DND-41 (cell line): ENCODE data around the gene NAA80.
"Not testable (repeated sequence)": the region's sequence is repeated elsewhere in the genome, so short reads cannot be mapped to it uniquely, and the experiment has no call there.

Source experiments
- ATAC-seq: fragments of 200-7000 bp; cut with Tn5 transposase; 3 replicates; pipeline ENCODE4 v1.9.1; 2021; ENCODE audit warnings: low read depth; ENCODE audit not compliant: insufficient read depth
- DNase-seq: peaks from one replicate; pipeline ENCODE4 v3.0.0-alpha.2; 2020
- H2AFZ ChIP-seq: 2 replicates; pipeline ENCODE4 v1.6.0; 2012; ENCODE audit warnings: low read depth, low read length
- H3K27ac ChIP-seq: 2 replicates; pipeline ENCODE4 v1.5.1; 2012; ENCODE audit warnings: low read length, inconsistent platforms
- H3K27me3 ChIP-seq: fragments of 200-600 bp; sonication (generic); 2 replicates; pipeline ENCODE4 v1.6.0; 2012; ENCODE audit warnings: low read length, mild to moderate bottlenecking, inconsistent platforms; ENCODE audit not compliant: insufficient read depth, poor library complexity
- H3K36me3 ChIP-seq: 2 replicates; pipeline ENCODE4 v1.5.1; 2012; ENCODE audit warnings: low read length, inconsistent platforms; ENCODE audit not compliant: insufficient read depth
- H3K4me1 ChIP-seq: 2 replicates; pipeline ENCODE4 v1.5.1; 2012; ENCODE audit warnings: mild to moderate bottlenecking, low read length; ENCODE audit not compliant: insufficient read depth
- H3K4me2 ChIP-seq: 2 replicates; pipeline ENCODE4 v1.6.0; 2012; ENCODE audit warnings: mild to moderate bottlenecking, moderate library complexity, low read length, inconsistent platforms; ENCODE audit not compliant: insufficient read depth
- H3K4me3 ChIP-seq, 2 experiments: fragments of 200-600 bp in 1 of 2; shearing (Covaris generic) in 1 of 2; 2 replicates each; pipeline ENCODE4 v1.5.1; 2012 to 2016; ENCODE audit warnings: inconsistent platforms in 2 of 2, low read length in 2 of 2, mild to moderate bottlenecking in 2 of 2, low read depth in 1 of 2, moderate library complexity in 1 of 2
- H3K79me2 ChIP-seq: 2 replicates; pipeline ENCODE4 v1.6.0; 2012; ENCODE audit warnings: low read length, inconsistent platforms; ENCODE audit not compliant: insufficient read depth
- H3K9ac ChIP-seq: 2 replicates; pipeline ENCODE4 v1.6.0; 2012; ENCODE audit warnings: low read depth, mild to moderate bottlenecking, inconsistent platforms, low read length, moderate library complexity
- H3K9me3 ChIP-seq: 2 replicates; pipeline ENCODE4 v1.5.1; 2012; ENCODE audit warnings: low read length, moderate library complexity, mild to moderate bottlenecking, inconsistent platforms; ENCODE audit not compliant: insufficient read depth, severe bottlenecking
- H4K20me1 ChIP-seq: 2 replicates; pipeline ENCODE4 v1.6.0; 2012; ENCODE audit warnings: low read length; ENCODE audit not compliant: insufficient read depth
- EZH2 ChIP-seq: IDR thresholded peaks from 3 replicates; pipeline ENCODE4 v1.6.1; 2012; ENCODE audit warnings: borderline replicate concordance, low read depth, mild to moderate bottlenecking, moderate library complexity, low read length, inconsistent platforms; ENCODE audit not compliant: severe bottlenecking
- TF ChIP-seq, protein P1 (sequence below): IDR thresholded peaks from 2 replicates; pipeline ENCODE4 v1.5.1; 2012; ENCODE audit warnings: borderline replicate concordance, low read length, moderate library complexity, mild to moderate bottlenecking; ENCODE audit not compliant: poor library complexity, severe bottlenecking; ENCODE audit errors: extremely low read depth

NAA80 gene

GRCh38 chr3:50264383-50264963, 34.7 kb downstream of the NAA80 start:
- Histone ChIP-seq H3K4me3 (no peak overlapping the region), H3K4me1 (peaks cover 17% of the 10 kb centered on the region), H3K9me3 (no peaks in the 10 kb centered on the region), H3K9ac (no peak overlapping the region), H3K27me3 (no peaks in the 10 kb centered on the region), H3K36me3 (no peaks in the 10 kb centered on the region), H3K4me2 (no peak overlapping the region), H4K20me1 (no peaks in the 10 kb centered on the region), H3K27ac (no peak overlapping the region), H3K79me2 (no peaks in the 10 kb centered on the region), H2AFZ (no peak overlapping the region)
- no peak for DNase-seq
- TF ChIP-seq EZH2 = no peak
- TF ChIP-seq, protein P1, sequence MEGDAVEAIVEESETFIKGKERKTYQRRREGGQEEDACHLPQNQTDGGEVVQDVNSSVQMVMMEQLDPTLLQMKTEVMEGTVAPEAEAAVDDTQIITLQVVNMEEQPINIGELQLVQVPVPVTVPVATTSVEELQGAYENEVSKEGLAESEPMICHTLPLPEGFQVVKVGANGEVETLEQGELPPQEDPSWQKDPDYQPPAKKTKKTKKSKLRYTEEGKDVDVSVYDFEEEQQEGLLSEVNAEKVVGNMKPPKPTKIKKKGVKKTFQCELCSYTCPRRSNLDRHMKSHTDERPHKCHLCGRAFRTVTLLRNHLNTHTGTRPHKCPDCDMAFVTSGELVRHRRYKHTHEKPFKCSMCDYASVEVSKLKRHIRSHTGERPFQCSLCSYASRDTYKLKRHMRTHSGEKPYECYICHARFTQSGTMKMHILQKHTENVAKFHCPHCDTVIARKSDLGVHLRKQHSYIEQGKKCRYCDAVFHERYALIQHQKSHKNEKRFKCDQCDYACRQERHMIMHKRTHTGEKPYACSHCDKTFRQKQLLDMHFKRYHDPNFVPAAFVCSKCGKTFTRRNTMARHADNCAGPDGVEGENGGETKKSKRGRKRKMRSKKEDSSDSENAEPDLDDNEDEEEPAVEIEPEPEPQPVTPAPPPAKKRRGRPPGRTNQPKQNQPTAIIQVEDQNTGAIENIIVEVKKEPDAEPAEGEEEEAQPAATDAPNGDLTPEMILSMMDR = no peak
- no peak for ATAC-seq

- Histone ChIP-seq H3K27me3 (no peaks in the 10 kb centered on the region), H3K4me1 (peaks cover 18% of the 10 kb centered on the region), H3K9me3 (no peaks in the 10 kb centered on the region), H3K4me3 (no peak overlapping the region), H3K36me3 (no peaks in the 10 kb centered on the region), H2AFZ (no peak overlapping the region), H3K79me2 (no peaks in the 10 kb centered on the region), H3K27ac (no peak overlapping the region), H3K4me2 (no peak overlapping the region), H4K20me1 (no peaks in the 10 kb centered on the region), H3K9ac (no peak overlapping the region)
- ATAC-seq = no peak
- no peak for DNase-seq
- no peak for TF ChIP-seq EZH2
- TF ChIP-seq, protein P1 = no peak
These were observed 35.5 kb downstream of the NAA80 start for GRCh38 chr3:50263478-50264382.

DNA sequence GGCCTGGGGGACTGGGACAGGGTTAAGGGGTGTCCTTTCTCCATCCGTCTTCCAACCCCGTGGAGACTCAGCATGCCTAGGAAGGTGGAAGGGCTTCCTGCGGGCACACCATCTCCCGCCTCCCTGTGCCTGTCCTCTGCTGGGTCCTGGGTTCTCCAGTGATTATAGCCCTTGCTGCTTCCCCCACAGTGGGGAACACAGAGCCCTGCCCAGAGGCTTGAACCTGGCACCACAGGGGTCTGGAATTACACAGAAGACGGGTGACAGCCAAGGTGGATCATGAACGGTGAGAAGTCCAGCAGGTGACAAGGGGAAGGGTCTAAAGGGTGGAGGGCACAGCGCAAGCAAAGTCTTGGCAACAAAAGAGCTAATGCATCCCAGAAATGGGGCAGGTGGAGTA, 36.4 kb downstream of the NAA80 start:
- Histone ChIP-seq H3K36me3 (peaks cover 7% of the 10 kb centered on the region), H3K27ac (no peak overlapping the region), H3K4me3 (no peak overlapping the region), H3K9ac (no peak overlapping the region), H3K9me3 (no peaks in the 10 kb centered on the region), H4K20me1 (no peaks in the 10 kb centered on the region), H3K27me3 (no peaks in the 10 kb centered on the region), H2AFZ (no peak overlapping the region), H3K79me2 (no peaks in the 10 kb centered on the region), H3K4me2 (no peak overlapping the region), H3K4me1 (peaks cover 18% of the 10 kb centered on the region)
- no peak for ATAC-seq
- DNase-seq = no peak
- TF ChIP-seq, protein P1 = no peak
- no peak for TF ChIP-seq EZH2

- DNase-seq, ATAC-seq, H3K9ac ChIP-seq, H3K4me2 ChIP-seq, H3K9me3 ChIP-seq, H4K20me1 ChIP-seq, H3K4me3 ChIP-seq, H3K27me3 ChIP-seq, H3K27ac ChIP-seq, H2AFZ ChIP-seq, H3K79me2 ChIP-seq: not testable (repeated sequence)
- peaks cover 18% of the 10 kb centered on the region for H3K4me1 ChIP-seq
- peaks cover 11% of the 10 kb centered on the region for H3K36me3 ChIP-seq
These were observed 37.0 kb downstream of the NAA80 start for GRCh38 chr3:50262200-50262599.
